ENCODE results near the gene LMTK3.

DNA sequence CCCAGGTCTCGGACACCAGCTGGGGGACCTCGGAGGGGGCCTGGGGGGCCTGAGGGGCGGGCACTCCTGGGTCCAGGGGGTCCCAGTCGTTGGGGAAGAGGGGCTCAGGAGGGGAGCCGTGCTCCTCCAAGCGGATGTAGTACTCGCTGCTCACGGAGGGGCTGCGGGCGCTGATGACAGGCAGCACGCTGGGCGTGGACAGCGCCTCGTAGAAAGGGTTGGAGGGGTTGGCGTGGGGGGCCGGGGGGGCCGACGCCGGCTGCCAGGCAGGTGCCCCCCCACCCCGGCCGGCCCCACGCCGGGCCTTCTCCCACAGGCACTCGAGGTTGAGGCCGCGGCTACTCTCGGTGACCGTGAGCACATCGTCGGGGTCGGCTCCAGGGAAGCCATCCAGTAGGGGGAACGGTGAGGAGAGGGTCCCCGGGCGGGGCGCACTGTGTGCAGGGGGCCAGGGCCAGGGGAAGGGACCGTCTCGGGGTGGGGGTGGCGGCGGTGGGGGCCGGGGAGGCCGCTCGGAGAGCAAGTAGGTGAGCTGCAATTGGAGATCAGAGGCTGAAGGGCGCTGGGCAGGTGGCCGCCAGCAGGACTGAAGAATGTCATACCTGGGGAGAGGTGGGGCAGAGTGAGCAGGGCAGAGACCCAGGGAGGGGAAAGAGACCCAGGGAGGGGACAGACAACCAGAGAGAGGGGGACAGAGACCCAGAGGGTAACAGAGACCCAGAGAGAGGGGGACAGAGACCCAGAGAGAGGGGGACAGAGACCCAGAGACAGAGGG, 12.1 kb downstream of the LMTK3 start:
- TF ChIP-seq CTCF (IDR thresholded peaks at IDR 0.05) (no peak), POLR2A (IDR thresholded peaks at IDR 0.05) (no peak)
